ENCODE results near the gene GNPTG. TPM values are rescaled to one million over a fixed set of nuclear protein-coding genes. Genes with fewer than 3 reads are reported as not detected.

The GNPTG gene
- total RNA-seq, 2 donors from 2014 or later = 34.0 to 38.4 TPM

GRCh38 chr16:1345087-1345486 is 6.6 kb upstream of the GNPTG start:
- DNase-seq = no peak
- no peaks in the 10 kb centered on the region for H3K4me1 ChIP-seq (ENCODE audit: control insufficient read depth, insufficient read depth, low read length)
- 73 to 93% methylated on average over 2 to 9 of the region's 11 CpGs for WGBS, 2 experiments (ENCODE audit: insufficient coverage in 1 of 2, insufficient read length in 1 of 2)

GRCh38 chr16:1345651-1346421 is 5.9 kb upstream of the GNPTG start:
- TF ChIP-seq CTCF (conservative IDR thresholded peaks at IDR 0.05) = no peak
- 87 to 90% methylated on average over 23 to 29 of the region's 31 CpGs for WGBS, 2 experiments (ENCODE audit: insufficient coverage in 1 of 2, insufficient read length in 1 of 2)
- Histone ChIP-seq H3K9ac (ENCODE audit: extremely low read depth, low read length, poor library complexity, severe bottlenecking) (no peak overlapping the region), H3K9me3 (ENCODE audit: control insufficient read depth, low read length) (no peaks in the 10 kb centered on the region), H3K27me3 (ENCODE audit: control insufficient read depth, insufficient read depth, low read length, poor library complexity, severe bottlenecking) (peaks cover 22% of the 10 kb centered on the region), H3K4me1 (ENCODE audit: control insufficient read depth, insufficient read depth, low read length) (no peaks in the 10 kb centered on the region), H3K4me3 (ENCODE audit: low read length) (no peak overlapping the region), H3K27ac (ENCODE audit: low read depth, low read length) (no peak overlapping the region), H3K36me3 (ENCODE audit: control insufficient read depth, insufficient read depth, low read length) (peaks cover 17% of the 10 kb centered on the region)
- Mint-ChIP-seq H3K4me1 (no peaks in the 10 kb centered on the region), H3K9me3 (no peaks in the 10 kb centered on the region), H3K4me3 (no peak overlapping the region), H3K27ac (no peak overlapping the region), H3K27me3 (ENCODE audit: insufficient read depth) (no peaks in the 10 kb centered on the region), H3K36me3 (ENCODE audit: low read depth) (peaks cover 10% of the 10 kb centered on the region)
- DNase-seq = no peak

More at GRCh38 chr16:1345087-1345486, 6.6 kb upstream of the GNPTG start:
- H3K27ac Mint-ChIP-seq = no peak overlapping the region
- Histone ChIP-seq H3K9me3 (ENCODE audit: control insufficient read depth, low read length) (no peaks in the 10 kb centered on the region), H3K27me3 (ENCODE audit: control insufficient read depth, insufficient read depth, low read length, poor library complexity, severe bottlenecking) (peaks cover 22% of the 10 kb centered on the region), H3K36me3 (ENCODE audit: control insufficient read depth, insufficient read depth, low read length) (peaks cover 16% of the 10 kb centered on the region), H3K9ac (ENCODE audit: extremely low read depth, low read length, poor library complexity, severe bottlenecking) (no peak overlapping the region), H3K27ac (ENCODE audit: low read depth, low read length) (no peak overlapping the region), H3K4me3 (ENCODE audit: low read length) (no peak overlapping the region)
- H3K36me3 Mint-ChIP-seq (ENCODE audit: low read depth) = peaks cover 7% of the 10 kb centered on the region
- H3K9me3 Mint-ChIP-seq = no peaks in the 10 kb centered on the region
- H3K27me3 Mint-ChIP-seq (ENCODE audit: insufficient read depth) = no peaks in the 10 kb centered on the region
- TF ChIP-seq CTCF (conservative IDR thresholded peaks at IDR 0.05) = no peak
- no peak overlapping the region for H3K4me3 Mint-ChIP-seq
- H3K4me1 Mint-ChIP-seq = no peaks in the 10 kb centered on the region

GRCh38 chr16:1346422-1347285 is 5.1 kb upstream of the GNPTG start:
- Histone ChIP-seq H3K27ac (ENCODE audit: low read depth, low read length) (no peak overlapping the region), H3K4me3 (ENCODE audit: low read length) (no peak overlapping the region), H3K4me1 (ENCODE audit: control insufficient read depth, insufficient read depth, low read length) (no peaks in the 10 kb centered on the region), H3K9ac (ENCODE audit: extremely low read depth, low read length, poor library complexity, severe bottlenecking) (no peak overlapping the region), H3K36me3 (ENCODE audit: control insufficient read depth, insufficient read depth, low read length) (peaks cover 17% of the 10 kb centered on the region), H3K27me3 (ENCODE audit: control insufficient read depth, insufficient read depth, low read length, poor library complexity, severe bottlenecking) (peaks cover 21% of the 10 kb centered on the region), H3K9me3 (ENCODE audit: control insufficient read depth, low read length) (no peaks in the 10 kb centered on the region)
- Mint-ChIP-seq H3K4me3 (no peak overlapping the region), H3K36me3 (ENCODE audit: low read depth) (peaks cover 10% of the 10 kb centered on the region), H3K4me1 (no peaks in the 10 kb centered on the region), H3K9me3 (no peaks in the 10 kb centered on the region), H3K27ac (no peak overlapping the region), H3K27me3 (ENCODE audit: insufficient read depth) (no peaks in the 10 kb centered on the region)
- no peak for TF ChIP-seq CTCF (conservative IDR thresholded peaks at IDR 0.05)
- WGBS, 2 experiments (ENCODE audit: insufficient coverage in 1 of 2, insufficient read length in 1 of 2) = 80 to 88% methylated on average over 17 to 34 of the region's 34 CpGs
- DNase-seq = no peak

All from endodermal cell (in vitro differentiated cells).